GM23338 (cell line): ENCODE data around the gene KCNC4. TPM values are rescaled to one million over a fixed set of nuclear protein-coding genes. Genes with fewer than 3 reads are reported as not detected.

Experiments
- ATAC-seq: fragments of 200-7000 bp; cut with Tn5 transposase; 3 replicates; pipeline ENCODE4 v1.9.1; 2020
- DNase-seq: peaks from one replicate; pipeline ENCODE4 v3.0.0-alpha.2; 2015; ENCODE audit warnings: low spot score
- H2AFZ ChIP-seq: fragments of 200-600 bp; sonication (generic); 2 replicates; pipeline ENCODE4 v1.8.0; 2016; ENCODE audit warnings: antibody characterized with exemption, mild to moderate bottlenecking, moderate library complexity
- H3F3A ChIP-seq: fragments of 200-600 bp; sonication (generic); replicated peaks from 2 replicates; pipeline ENCODE4 v1.8.0; 2017; ENCODE audit warnings: antibody characterized with exemption, mixed run types, low read depth
- H3K27ac ChIP-seq: fragments of 200-600 bp; sonication (generic); 2 replicates; pipeline ENCODE4 v1.6.1; 2016; ENCODE audit warnings: low read depth
- H3K27me3 ChIP-seq: fragments of 200-600 bp; sonication (generic); 2 replicates; pipeline ENCODE4 v1.8.0; 2016; ENCODE audit warnings: mild to moderate bottlenecking, mixed run types, moderate library complexity; ENCODE audit not compliant: insufficient read depth
- H3K36me3 ChIP-seq: fragments of 200-600 bp; sonication (generic); 2 replicates; pipeline ENCODE4 v1.8.0; 2016; ENCODE audit warnings: mild to moderate bottlenecking; ENCODE audit not compliant: insufficient read depth
- H3K4me1 ChIP-seq: fragments of 200-600 bp; sonication (generic); 2 replicates; pipeline ENCODE4 v1.8.0; 2016; ENCODE audit warnings: mild to moderate bottlenecking, moderate library complexity; ENCODE audit not compliant: insufficient read depth
- H3K4me2 ChIP-seq: fragments of 200-600 bp; sonication (generic); 2 replicates; pipeline ENCODE4 v1.7.1; 2017; ENCODE audit warnings: mixed run types
- H3K4me3 ChIP-seq: fragments of 200-600 bp; sonication (generic); 2 replicates; pipeline ENCODE4 v1.6.1; 2016; ENCODE audit warnings: mixed run types
- H3K79me2 ChIP-seq: fragments of 200-600 bp; sonication (generic); replicated peaks from 2 replicates; pipeline ENCODE4 v1.8.0; 2017; ENCODE audit warnings: mild to moderate bottlenecking; ENCODE audit not compliant: insufficient read depth
- H3K9me2 ChIP-seq: fragments of 200-600 bp; sonication (generic); 2 replicates; pipeline ENCODE4 v1.8.0; 2017; ENCODE audit not compliant: insufficient read depth
- H4K20me1 ChIP-seq: fragments of 200-600 bp; sonication (generic); replicated peaks from 2 replicates; pipeline ENCODE4 v1.8.0; 2017; ENCODE audit warnings: mild to moderate bottlenecking; ENCODE audit not compliant: insufficient read depth
- H3K27ac Mint-ChIP-seq: 2 replicates; pipeline ENCODE4 v1.8.0; 2020; ENCODE audit warnings: inconsistent platforms, mild to moderate bottlenecking, moderate library complexity, mixed read lengths
- H3K27me3 Mint-ChIP-seq: 3 replicates; pipeline ENCODE4 v1.8.0; 2022; ENCODE audit warnings: low read depth, mild to moderate bottlenecking, moderate library complexity, mixed read lengths, inconsistent platforms; ENCODE audit not compliant: insufficient read depth, poor library complexity
- H3K36me3 Mint-ChIP-seq: 3 replicates; pipeline ENCODE4 v1.8.0; 2021; ENCODE audit warnings: low read depth, mild to moderate bottlenecking, inconsistent platforms, moderate library complexity, mixed read lengths
- H3K4me1 Mint-ChIP-seq: 3 replicates; pipeline ENCODE4 v1.8.0; 2020; ENCODE audit warnings: mild to moderate bottlenecking, inconsistent platforms, mixed read lengths
- H3K4me3 Mint-ChIP-seq: 3 replicates; pipeline ENCODE4 v1.8.0; 2021; ENCODE audit warnings: moderate library complexity, mild to moderate bottlenecking, inconsistent platforms, mixed read lengths
- H3K9me3 Mint-ChIP-seq: 3 replicates; pipeline ENCODE4 v1.8.0; 2020; ENCODE audit warnings: moderate library complexity, mild to moderate bottlenecking, inconsistent platforms, mixed read lengths
- EZH2 ChIP-seq: fragments of 200-600 bp; sonication (generic); IDR thresholded peaks from one replicate; pipeline ENCODE4 v1.8.0; 2017; ENCODE audit warnings: antibody characterized with exemption, mild to moderate bottlenecking, low read depth; ENCODE audit not compliant: unreplicated experiment
- JUNB ChIP-seq: IDR thresholded peaks from one replicate; pipeline ENCODE4 v1.6.1; 2016; ENCODE audit warnings: antibody characterized with exemption; ENCODE audit not compliant: unreplicated experiment
- STAT1 ChIP-seq: IDR thresholded peaks from one replicate; pipeline ENCODE4 v1.6.1; 2016; ENCODE audit warnings: antibody characterized with exemption; ENCODE audit not compliant: unreplicated experiment
- ZNF114 ChIP-seq: fragments of 250-450 bp; sonication (Bioruptor Pico); IDR thresholded peaks from 2 replicates; pipeline ENCODE4 v1.5.0; 2020; ENCODE audit warnings: mild to moderate bottlenecking, moderate library complexity
- ZNF331 ChIP-seq: fragments of 250-450 bp; sonication (Bioruptor Pico); IDR thresholded peaks from 2 replicates; pipeline ENCODE4 v1.5.0; 2020; ENCODE audit warnings: low read depth, mild to moderate bottlenecking, moderate library complexity
- ZNF462 ChIP-seq: fragments of 250-450 bp; sonication (Bioruptor Pico); IDR thresholded peaks from 2 replicates; pipeline ENCODE4 v1.5.0; 2020; ENCODE audit warnings: mild to moderate bottlenecking, moderate library complexity
- polyA plus RNA-seq: library from polyadenylated mRNA; unstranded; fragments of >200 nt; fragmentation: Nextera tagmentation; extraction: Ambion mirVana; gene quantifications from 2 replicates; pipeline ENCODE4 v1.2.1, GENCODE V29; 2016
- total RNA-seq: library from RNA; depleted of rRNA; stranded (reverse); fragments of >200 nt; shearing (Covaris generic); gene quantifications from 2 replicates; pipeline ENCODE4 v1.2.3, GENCODE V29; 2014
- TF ChIP-seq, protein P1 (sequence below): IDR thresholded peaks from one replicate; pipeline ENCODE4 v1.6.1; 2018; ENCODE audit warnings: antibody characterized with exemption; ENCODE audit not compliant: unreplicated experiment
- TF ChIP-seq, protein P2 (sequence below), 2 experiments: fragments of 200-600 bp in 1 of 2; sonication (generic) in 1 of 2; conservative IDR thresholded peaks; 2 replicates each; pipeline versions ENCODE4 v1.5.1 to v1.6.1; 2016 to 2017; ENCODE audit warnings: antibody characterized with exemption in 2 of 2, low read depth in 2 of 2, mild to moderate bottlenecking in 2 of 2, moderate library complexity in 1 of 2

Gene KCNC4
- total and polyA plus RNA-seq, 2 experiments from 2014 or later, result 3.5 to 10.7 TPM

DNA sequence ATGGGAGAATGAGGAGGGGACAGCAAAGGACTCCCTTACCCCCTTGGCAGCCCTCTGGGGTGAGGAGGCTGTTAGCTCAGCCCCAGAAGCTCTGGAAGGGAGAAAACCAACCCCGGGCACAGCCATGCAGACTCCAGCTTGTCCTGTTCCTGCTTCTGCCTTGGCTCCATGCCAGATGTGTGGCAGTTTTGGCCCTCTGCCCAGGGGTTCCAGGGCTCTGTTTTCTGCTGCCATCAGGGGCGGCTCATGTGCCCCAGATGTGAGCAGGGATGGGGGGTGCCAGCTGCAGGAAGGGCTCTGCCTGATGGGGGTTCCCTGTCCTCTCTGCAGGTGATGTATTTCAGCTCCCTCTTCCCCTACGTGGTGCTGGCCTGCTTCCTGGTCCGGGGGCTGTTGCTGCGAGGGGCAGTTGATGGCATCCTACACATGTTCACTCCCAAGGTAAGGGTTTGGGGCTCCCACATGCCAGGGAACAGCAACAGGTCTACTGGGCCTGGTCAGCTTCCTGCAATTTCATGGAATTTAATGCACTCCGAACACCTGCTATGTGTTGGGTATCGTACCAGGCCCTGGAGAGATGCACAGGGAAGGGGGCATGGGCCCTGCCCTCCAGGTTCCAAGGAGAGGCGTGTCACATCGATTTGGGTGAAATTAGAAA lies 33.7 kb upstream of the KCNC4 start:
- no peaks in the 10 kb centered on the region for H3K27me3 ChIP-seq
- H3K27ac ChIP-seq, result no peak overlapping the region
- no peaks in the 10 kb centered on the region for H3K79me2 ChIP-seq
- H3K4me3 ChIP-seq, result no peak overlapping the region
- Mint-ChIP-seq H3K27me3 (peaks cover 6% of the 10 kb centered on the region), H3K36me3 (no peaks in the 10 kb centered on the region), H3K9me3 (no peaks in the 10 kb centered on the region), H3K4me1 (peaks cover 9% of the 10 kb centered on the region), H3K27ac (no peak overlapping the region), H3K4me3 (no peak overlapping the region)
- H3F3A ChIP-seq, result no peaks in the 10 kb centered on the region
- no peaks in the 10 kb centered on the region for H3K9me2 ChIP-seq
- DNase-seq (no peak), ATAC-seq (no peak)
- no peak overlapping the region for H2AFZ ChIP-seq
- peaks cover 9% of the 10 kb centered on the region; the same call in 1 of the 2 replicates for H3K4me1 ChIP-seq
- TF ChIP-seq ZNF114 (CRISPR knock-in tag) (no peak), STAT1 (no peak)
- H3K4me2 ChIP-seq, result no peak overlapping the region
- H3K36me3 ChIP-seq, result no peaks in the 10 kb centered on the region
- no peaks in the 10 kb centered on the region for H4K20me1 ChIP-seq

DNA sequence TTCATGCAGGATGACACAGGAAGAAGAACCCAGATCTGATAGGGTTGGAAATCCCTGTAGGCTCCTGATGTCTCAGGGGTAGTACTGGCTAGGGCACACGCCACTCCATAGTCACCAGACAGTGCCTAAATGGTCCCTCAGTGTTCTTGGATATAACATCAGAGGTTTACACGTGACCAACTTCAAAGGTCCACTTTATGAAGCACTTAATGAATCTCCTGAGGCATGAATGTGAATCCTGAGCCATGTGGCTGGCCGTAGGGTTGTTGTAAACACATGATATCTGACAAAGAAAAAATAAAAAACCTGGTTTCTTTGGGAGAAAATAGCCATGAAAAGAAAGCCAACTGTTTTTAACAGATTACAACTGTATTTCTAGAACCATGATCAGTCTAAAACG lies 32.3 kb upstream of the KCNC4 start:
- H2AFZ ChIP-seq, result no peak overlapping the region
- H3K4me3 Mint-ChIP-seq, result no peak overlapping the region
- no peaks in the 10 kb centered on the region for H4K20me1 ChIP-seq
- no peaks in the 10 kb centered on the region for H3K9me3 Mint-ChIP-seq
- no peak for TF ChIP-seq JUNB
- TF ChIP-seq, protein P1, sequence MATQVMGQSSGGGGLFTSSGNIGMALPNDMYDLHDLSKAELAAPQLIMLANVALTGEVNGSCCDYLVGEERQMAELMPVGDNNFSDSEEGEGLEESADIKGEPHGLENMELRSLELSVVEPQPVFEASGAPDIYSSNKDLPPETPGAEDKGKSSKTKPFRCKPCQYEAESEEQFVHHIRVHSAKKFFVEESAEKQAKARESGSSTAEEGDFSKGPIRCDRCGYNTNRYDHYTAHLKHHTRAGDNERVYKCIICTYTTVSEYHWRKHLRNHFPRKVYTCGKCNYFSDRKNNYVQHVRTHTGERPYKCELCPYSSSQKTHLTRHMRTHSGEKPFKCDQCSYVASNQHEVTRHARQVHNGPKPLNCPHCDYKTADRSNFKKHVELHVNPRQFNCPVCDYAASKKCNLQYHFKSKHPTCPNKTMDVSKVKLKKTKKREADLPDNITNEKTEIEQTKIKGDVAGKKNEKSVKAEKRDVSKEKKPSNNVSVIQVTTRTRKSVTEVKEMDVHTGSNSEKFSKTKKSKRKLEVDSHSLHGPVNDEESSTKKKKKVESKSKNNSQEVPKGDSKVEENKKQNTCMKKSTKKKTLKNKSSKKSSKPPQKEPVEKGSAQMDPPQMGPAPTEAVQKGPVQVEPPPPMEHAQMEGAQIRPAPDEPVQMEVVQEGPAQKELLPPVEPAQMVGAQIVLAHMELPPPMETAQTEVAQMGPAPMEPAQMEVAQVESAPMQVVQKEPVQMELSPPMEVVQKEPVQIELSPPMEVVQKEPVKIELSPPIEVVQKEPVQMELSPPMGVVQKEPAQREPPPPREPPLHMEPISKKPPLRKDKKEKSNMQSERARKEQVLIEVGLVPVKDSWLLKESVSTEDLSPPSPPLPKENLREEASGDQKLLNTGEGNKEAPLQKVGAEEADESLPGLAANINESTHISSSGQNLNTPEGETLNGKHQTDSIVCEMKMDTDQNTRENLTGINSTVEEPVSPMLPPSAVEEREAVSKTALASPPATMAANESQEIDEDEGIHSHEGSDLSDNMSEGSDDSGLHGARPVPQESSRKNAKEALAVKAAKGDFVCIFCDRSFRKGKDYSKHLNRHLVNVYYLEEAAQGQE, result no peak
- no peak for TF ChIP-seq ZNF462 (CRISPR knock-in tag)
- TF ChIP-seq EZH2, result no peak
- no peak for TF ChIP-seq ZNF331
- no peak for TF ChIP-seq STAT1
- TF ChIP-seq, protein P2, sequence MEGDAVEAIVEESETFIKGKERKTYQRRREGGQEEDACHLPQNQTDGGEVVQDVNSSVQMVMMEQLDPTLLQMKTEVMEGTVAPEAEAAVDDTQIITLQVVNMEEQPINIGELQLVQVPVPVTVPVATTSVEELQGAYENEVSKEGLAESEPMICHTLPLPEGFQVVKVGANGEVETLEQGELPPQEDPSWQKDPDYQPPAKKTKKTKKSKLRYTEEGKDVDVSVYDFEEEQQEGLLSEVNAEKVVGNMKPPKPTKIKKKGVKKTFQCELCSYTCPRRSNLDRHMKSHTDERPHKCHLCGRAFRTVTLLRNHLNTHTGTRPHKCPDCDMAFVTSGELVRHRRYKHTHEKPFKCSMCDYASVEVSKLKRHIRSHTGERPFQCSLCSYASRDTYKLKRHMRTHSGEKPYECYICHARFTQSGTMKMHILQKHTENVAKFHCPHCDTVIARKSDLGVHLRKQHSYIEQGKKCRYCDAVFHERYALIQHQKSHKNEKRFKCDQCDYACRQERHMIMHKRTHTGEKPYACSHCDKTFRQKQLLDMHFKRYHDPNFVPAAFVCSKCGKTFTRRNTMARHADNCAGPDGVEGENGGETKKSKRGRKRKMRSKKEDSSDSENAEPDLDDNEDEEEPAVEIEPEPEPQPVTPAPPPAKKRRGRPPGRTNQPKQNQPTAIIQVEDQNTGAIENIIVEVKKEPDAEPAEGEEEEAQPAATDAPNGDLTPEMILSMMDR (conservative IDR thresholded peaks at IDR 0.05; ENCODE audit: low read depth in 2 of 2), result no peak
- H3K4me2 ChIP-seq, result no peak overlapping the region
- ATAC-seq, result no peak
- H3K36me3 Mint-ChIP-seq, result no peaks in the 10 kb centered on the region
- no peaks in the 10 kb centered on the region for H3F3A ChIP-seq
- no peaks in the 10 kb centered on the region for H3K36me3 ChIP-seq
- H3K4me3 ChIP-seq, result no peak overlapping the region
- no peaks in the 10 kb centered on the region for H3K79me2 ChIP-seq
- no peak overlapping the region for H3K27ac ChIP-seq
- H3K27ac Mint-ChIP-seq, result no peak overlapping the region
- no peaks in the 10 kb centered on the region for H3K27me3 ChIP-seq
- DNase-seq, result no peak
- H3K4me1 ChIP-seq, result peaks cover 9% of the 10 kb centered on the region; the same call in 1 of the 2 replicates
- peaks cover 9% of the 10 kb centered on the region for H3K4me1 Mint-ChIP-seq
- H3K27me3 Mint-ChIP-seq, result peaks cover 3% of the 10 kb centered on the region
- H3K9me2 ChIP-seq, result no peaks in the 10 kb centered on the region
